Right ventricle myocardium inferior (tissue), 1 donor: ENCODE results near the gene PRSS3. TPM values are rescaled to one million over a fixed set of nuclear protein-coding genes. Genes with fewer than 3 reads are reported as not detected.
"Not testable (repeated sequence)": the region's sequence is repeated elsewhere in the genome, so short reads cannot be mapped to it uniquely, and the experiment has no call there.

Source experiments
- ATAC-seq: fragments of 200-7000 bp; cut with Tn5 transposase; one replicate; pipeline ENCODE4 v1.9.1; 2020; ENCODE audit warnings: mild to moderate bottlenecking, moderate library complexity
- DNase-seq: peaks from one replicate; pipeline ENCODE4 v3.0.0; 2021; ENCODE audit errors: missing footprints
- intact Hi-C: fragments of 100-400 bp; cut with DNase I; formaldehyde crosslinking; loops from one replicate; pipeline ENCODE4 v1.11.0; 2022
- total RNA-seq: library from RNA; stranded (reverse); fragmentation: NEBNext Ultra II Directional; extraction: Animal tissue kit (Norgen Biotek cat#: 25700); gene quantifications from one replicate; pipeline ENCODE4 v1.2.1, GENCODE V29; 2021
- donor health status: DM: no; HTN: yes; CAD: no; lungs with severe emphysema.

PRSS3 gene
- total RNA-seq, 1 donor from 2014 or later, result not detected

- intact Hi-C loops, result no loop called here
- DNase-seq (no peak), ATAC-seq (no peak)
Measured at GRCh38 chr9:33809506-33809905, 14.1 kb downstream of the PRSS3 start.

GRCh38 chr9:33813712-33814641, 18.6 kb downstream of the PRSS3 start:
- DNase-seq, result no peak
- ATAC-seq, result no peak
- intact Hi-C loops, result loop anchor here (2.0 to 10.0 kb wide), 2 partner anchors 37 to 231 kb away; partner anchors contain the start of gene UBAP2

- intact Hi-C loops, result loop anchor here (2.0 to 10.0 kb wide), 3 partner anchors 35 to 437 kb away; partner anchors contain the start of gene UBAP2
- no peak for DNase-seq
- ATAC-seq, result no peak
Measured at GRCh38 chr9:33815781-33816180, 20.4 kb downstream of the PRSS3 start.

GRCh38 chr9:33816327-33817252, 21.2 kb downstream of the PRSS3 start, which contains the start of gene UBE2R2:
TSS of gene UBE2R2 (plus strand) at chr9:33817160. CDS start at chr9:33817758, 598 bp downstream.
- intact Hi-C loops, result loop anchor here (5.0 to 10.0 kb wide), 2 partner anchors 228 to 436 kb away; partner anchors contain the start of gene UBAP2
- ATAC-seq (peak; percentile 90), DNase-seq (peak; percentile 97)

- ATAC-seq (peak; percentile 37), DNase-seq (peak; percentile 84)
- intact Hi-C loops, result loop anchor here (5.0 to 10.0 kb wide), 2 partner anchors 227 to 435 kb away; partner anchors contain the start of gene UBAP2
Measured at GRCh38 chr9:33817327-33818166, 22.2 kb downstream of the PRSS3 start.

- peak; percentile 30 for ATAC-seq
- intact Hi-C loops, result loop anchor here (5.0 to 10.0 kb wide), 2 partner anchors 226 to 434 kb away; partner anchors contain the start of gene UBAP2
- peak; percentile 78 for DNase-seq
Measured at GRCh38 chr9:33818167-33818846, 22.9 kb downstream of the PRSS3 start.

GRCh38 chr9:33818847-33819500, 23.6 kb downstream of the PRSS3 start:
- intact Hi-C loops, result loop anchor here (5.0 to 10.0 kb wide), 2 partner anchors 226 to 433 kb away; partner anchors contain the start of gene UBAP2
- no peak for ATAC-seq
- no peak for DNase-seq

GRCh38 chr9:33820231-33820745, 24.9 kb downstream of the PRSS3 start:
- ATAC-seq (no peak), DNase-seq (no peak)
- intact Hi-C loops, result no loop called here

GRCh38 chr9:33823801-33824200, 28.4 kb downstream of the PRSS3 start:
- no peak for ATAC-seq
- intact Hi-C loops, result no loop called here
- DNase-seq, result no peak

GRCh38 chr9:33827285-33827684, 31.9 kb downstream of the PRSS3 start:
- ATAC-seq, DNase-seq, intact Hi-C loops: not testable (repeated sequence)

GRCh38 chr9:33829641-33830230, 34.4 kb downstream of the PRSS3 start:
- intact Hi-C loops, DNase-seq, ATAC-seq: not testable (repeated sequence)

GRCh38 chr9:33835625-33836260, 40.4 kb downstream of the PRSS3 start:
- DNase-seq (no peak), ATAC-seq (no peak)
- intact Hi-C loops, result no loop called here

GRCh38 chr9:33836261-33836660, 40.9 kb downstream of the PRSS3 start:
- intact Hi-C loops, DNase-seq: not testable (repeated sequence)
- ATAC-seq, result peak; percentile 75

- intact Hi-C loops, result no loop called here
- no peak for DNase-seq
- ATAC-seq, result no peak
Measured at GRCh38 chr9:33837138-33837537, 41.8 kb downstream of the PRSS3 start.

- intact Hi-C loops, result no loop called here
- ATAC-seq (no peak), DNase-seq (no peak)
Measured at GRCh38 chr9:33840381-33840780, 45.0 kb downstream of the PRSS3 start.
